Nephron (organoid): ENCODE results near the gene IL3.

Experiments used
- H3K27ac Mint-ChIP-seq, 3 experiments: 2 replicates each; pipeline ENCODE4 v1.8.0; 2020; ENCODE audit warnings: mixed read lengths in 3 of 3, mild to moderate bottlenecking in 2 of 3, moderate library complexity in 1 of 3
- H3K27me3 Mint-ChIP-seq: 2 replicates; pipeline ENCODE4 v1.8.0; 2021; ENCODE audit warnings: low read depth, mild to moderate bottlenecking, moderate library complexity, mixed read lengths
- H3K36me3 Mint-ChIP-seq: 2 replicates; pipeline ENCODE4 v1.8.0; 2020; ENCODE audit warnings: low read depth, mixed read lengths
- H3K4me1 Mint-ChIP-seq: 2 replicates; pipeline ENCODE4 v1.8.0; 2020; ENCODE audit warnings: mixed read lengths
- H3K4me3 Mint-ChIP-seq, 3 experiments: 2 replicates each; pipeline ENCODE4 v1.8.0; 2020; ENCODE audit warnings: mild to moderate bottlenecking in 3 of 3, mixed read lengths in 3 of 3, moderate library complexity in 2 of 3
- H3K9me3 Mint-ChIP-seq: 2 replicates; pipeline ENCODE4 v1.8.0; 2020; ENCODE audit warnings: mixed read lengths
- TF ChIP-seq, protein P1 (sequence below), 3 experiments: fragments of 200-600 bp; sonication (generic); IDR thresholded peaks; one replicate each; pipeline ENCODE4 v1.5.0; 2021; ENCODE audit warnings: antibody characterized with exemption in 3 of 3; ENCODE audit not compliant: unreplicated experiment in 3 of 3

IL3 gene

DNA sequence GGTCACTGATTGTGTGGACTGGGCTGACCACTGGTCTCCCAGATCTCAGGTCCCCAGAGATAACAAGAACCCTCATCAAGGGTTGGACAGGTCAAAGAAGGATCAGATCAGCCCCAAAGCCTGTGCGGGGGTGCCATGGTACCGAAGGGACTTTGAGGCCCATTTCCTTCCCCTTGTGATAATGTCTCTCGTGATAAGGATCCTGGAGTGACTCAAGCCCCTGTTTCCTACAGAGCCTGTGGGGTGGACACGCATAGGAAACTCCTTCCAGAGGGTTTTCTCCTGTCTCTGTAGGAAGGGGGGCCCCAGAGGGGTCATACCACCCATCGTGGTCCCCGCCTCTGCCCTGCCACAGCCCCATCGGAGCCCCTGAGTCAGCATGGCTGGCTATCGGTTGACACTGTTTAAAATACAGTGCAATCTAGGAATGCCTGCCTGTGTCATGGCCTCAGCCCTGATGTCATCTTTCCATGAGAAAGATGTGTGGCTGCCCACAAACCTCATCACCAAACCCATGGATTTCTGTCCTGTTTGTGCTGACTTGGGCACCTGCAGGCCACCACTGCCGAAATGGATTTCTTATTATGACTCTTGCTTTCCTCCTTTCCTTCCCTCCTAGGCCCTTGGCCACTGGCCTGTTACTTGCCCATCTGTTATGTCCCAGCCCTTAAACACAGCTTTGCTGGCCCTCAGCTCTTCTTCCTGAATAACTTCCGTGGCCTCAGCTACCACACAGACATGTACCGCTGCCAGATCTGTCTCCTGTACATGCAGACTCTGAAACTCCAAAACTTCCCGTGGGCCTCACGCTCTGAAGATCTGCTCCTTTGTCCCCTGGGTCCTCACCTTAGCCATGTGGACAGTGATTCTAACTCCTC lies 10.2 kb downstream of the IL3 start:
- H3K4me3 Mint-ChIP-seq = no peak overlapping the region
- peaks cover 7% of the 10 kb centered on the region for H3K27me3 Mint-ChIP-seq
- no peaks in the 10 kb centered on the region for H3K9me3 Mint-ChIP-seq
- H3K4me1 Mint-ChIP-seq = no peaks in the 10 kb centered on the region
- no peaks in the 10 kb centered on the region for H3K36me3 Mint-ChIP-seq
- TF ChIP-seq, protein P1, sequence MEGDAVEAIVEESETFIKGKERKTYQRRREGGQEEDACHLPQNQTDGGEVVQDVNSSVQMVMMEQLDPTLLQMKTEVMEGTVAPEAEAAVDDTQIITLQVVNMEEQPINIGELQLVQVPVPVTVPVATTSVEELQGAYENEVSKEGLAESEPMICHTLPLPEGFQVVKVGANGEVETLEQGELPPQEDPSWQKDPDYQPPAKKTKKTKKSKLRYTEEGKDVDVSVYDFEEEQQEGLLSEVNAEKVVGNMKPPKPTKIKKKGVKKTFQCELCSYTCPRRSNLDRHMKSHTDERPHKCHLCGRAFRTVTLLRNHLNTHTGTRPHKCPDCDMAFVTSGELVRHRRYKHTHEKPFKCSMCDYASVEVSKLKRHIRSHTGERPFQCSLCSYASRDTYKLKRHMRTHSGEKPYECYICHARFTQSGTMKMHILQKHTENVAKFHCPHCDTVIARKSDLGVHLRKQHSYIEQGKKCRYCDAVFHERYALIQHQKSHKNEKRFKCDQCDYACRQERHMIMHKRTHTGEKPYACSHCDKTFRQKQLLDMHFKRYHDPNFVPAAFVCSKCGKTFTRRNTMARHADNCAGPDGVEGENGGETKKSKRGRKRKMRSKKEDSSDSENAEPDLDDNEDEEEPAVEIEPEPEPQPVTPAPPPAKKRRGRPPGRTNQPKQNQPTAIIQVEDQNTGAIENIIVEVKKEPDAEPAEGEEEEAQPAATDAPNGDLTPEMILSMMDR (IDR thresholded peaks at IDR 0.05; ENCODE audit: unreplicated experiment in 3 of 3) = no peak
- no peak overlapping the region for H3K27ac Mint-ChIP-seq

DNA sequence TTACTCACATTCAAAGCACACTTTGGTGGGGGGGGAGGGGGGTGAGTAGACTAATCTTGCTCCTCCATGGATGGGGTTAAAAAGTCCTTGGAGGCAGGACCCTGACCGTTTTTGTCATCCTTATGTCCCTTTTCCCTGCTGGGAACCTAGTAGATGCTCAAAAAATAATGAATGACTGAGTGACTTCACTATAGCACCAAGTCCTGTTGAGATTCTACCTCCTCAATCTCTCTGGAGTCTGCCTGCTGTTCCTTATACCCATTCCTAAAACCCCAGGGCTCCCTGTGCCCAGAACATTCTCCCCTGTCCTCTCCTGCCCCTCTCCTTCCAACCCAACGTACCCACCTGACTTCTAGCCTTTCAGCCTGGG lies 10.9 kb downstream of the IL3 start:
- TF ChIP-seq, protein P1 (IDR thresholded peaks at IDR 0.05; ENCODE audit: unreplicated experiment in 3 of 3) = no peak
- H3K27me3 Mint-ChIP-seq = peaks cover 4% of the 10 kb centered on the region
- no peaks in the 10 kb centered on the region for H3K9me3 Mint-ChIP-seq
- no peaks in the 10 kb centered on the region for H3K36me3 Mint-ChIP-seq
- no peak overlapping the region for H3K4me3 Mint-ChIP-seq
- H3K27ac Mint-ChIP-seq = no peak overlapping the region
- no peaks in the 10 kb centered on the region for H3K4me1 Mint-ChIP-seq

DNA sequence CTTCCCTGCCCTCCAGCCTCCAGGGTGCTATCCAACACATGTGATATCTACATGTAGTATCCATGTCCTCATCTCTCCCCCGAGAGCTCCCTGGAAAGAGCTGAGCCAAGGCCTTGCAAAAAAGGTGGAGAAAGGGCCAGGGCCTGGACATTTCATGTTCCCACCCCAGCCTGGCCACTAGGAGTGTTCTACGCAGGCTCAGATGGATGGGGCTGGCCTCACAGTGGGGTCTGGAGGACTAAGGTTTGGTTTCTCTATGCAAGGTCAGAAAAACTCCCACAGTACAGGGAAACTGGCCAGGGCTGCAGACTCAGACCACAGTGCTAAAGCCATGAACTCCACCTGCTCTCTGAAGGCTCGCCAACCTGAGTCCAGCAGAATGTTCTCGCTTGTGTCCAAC lies 11.6 kb downstream of the IL3 start:
- Mint-ChIP-seq H3K9me3 (no peaks in the 10 kb centered on the region), H3K4me1 (no peaks in the 10 kb centered on the region), H3K27me3 (peaks cover 4% of the 10 kb centered on the region), H3K27ac (no peak overlapping the region), H3K36me3 (no peaks in the 10 kb centered on the region), H3K4me3 (no peak overlapping the region)
- TF ChIP-seq, protein P1 (IDR thresholded peaks at IDR 0.05; ENCODE audit: unreplicated experiment in 3 of 3) = no peak

DNA sequence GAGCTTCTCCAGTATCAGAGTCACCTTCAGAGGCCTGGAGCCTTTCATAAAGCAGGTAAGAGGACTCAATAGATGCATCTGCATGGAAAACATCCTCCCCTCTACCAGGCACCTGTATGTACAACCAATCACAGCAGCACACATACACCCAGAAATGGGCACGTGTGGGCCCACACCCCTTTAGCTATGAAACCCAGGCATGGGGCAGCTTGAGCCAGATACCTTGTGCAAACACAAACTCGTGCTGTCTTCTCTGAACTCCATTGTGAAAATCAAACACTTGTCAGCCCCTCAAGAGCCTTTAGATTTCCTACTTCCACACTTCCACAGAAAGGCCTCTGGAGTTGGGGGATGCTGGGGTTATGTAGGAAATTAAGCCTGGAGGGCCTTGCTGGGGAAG lies 12.1 kb downstream of the IL3 start:
- H3K27me3 Mint-ChIP-seq = peaks cover 4% of the 10 kb centered on the region
- H3K4me3 Mint-ChIP-seq = no peak overlapping the region
- TF ChIP-seq, protein P1 (IDR thresholded peaks at IDR 0.05; ENCODE audit: unreplicated experiment in 3 of 3) = no peak
- H3K36me3 Mint-ChIP-seq = no peaks in the 10 kb centered on the region
- no peaks in the 10 kb centered on the region for H3K4me1 Mint-ChIP-seq
- H3K27ac Mint-ChIP-seq = no peak overlapping the region
- H3K9me3 Mint-ChIP-seq = no peaks in the 10 kb centered on the region

DNA sequence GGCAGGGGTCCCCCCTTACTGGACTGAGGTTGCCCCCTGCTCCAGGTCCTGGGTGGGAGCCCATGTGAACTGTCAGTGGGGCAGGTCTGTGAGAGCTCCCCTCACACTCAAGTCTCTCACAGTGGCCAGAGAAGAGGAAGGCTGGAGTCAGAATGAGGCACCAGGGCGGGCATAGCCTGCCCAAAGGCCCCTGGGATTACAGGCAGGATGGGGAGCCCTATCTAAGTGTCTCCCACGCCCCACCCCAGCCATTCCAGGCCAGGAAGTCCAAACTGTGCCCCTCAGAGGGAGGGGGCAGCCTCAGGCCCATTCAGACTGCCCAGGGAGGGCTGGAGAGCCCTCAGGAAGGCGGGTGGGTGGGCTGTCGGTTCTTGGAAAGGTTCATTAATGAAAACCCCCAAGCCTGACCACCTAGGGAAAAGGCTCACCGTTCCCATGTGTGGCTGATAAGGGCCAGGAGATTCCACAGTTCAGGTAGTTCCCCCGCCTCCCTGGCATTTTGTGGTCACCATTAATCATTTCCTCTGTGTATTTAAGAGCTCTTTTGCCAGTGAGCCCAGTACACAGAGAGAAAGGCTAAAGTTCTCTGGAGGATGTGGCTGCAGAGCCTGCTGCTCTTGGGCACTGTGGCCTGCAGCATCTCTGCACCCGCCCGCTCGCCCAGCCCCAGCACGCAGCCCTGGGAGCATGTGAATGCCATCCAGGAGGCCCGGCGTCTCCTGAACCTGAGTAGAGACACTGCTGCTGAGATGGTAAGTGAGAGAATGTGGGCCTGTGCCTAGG lies 13.0 kb downstream of the IL3 start, which contains the start of gene CSF2:
Gene CSF2 (plus strand): TSS at position 559 of the 783 bp plus-strand sequence. CDS start 35 bp downstream, at position 594.
- H3K27me3 Mint-ChIP-seq = peaks cover 4% of the 10 kb centered on the region
- H3K4me3 Mint-ChIP-seq = no peak within 1 kb of the TSS
- no peak within 1 kb of the TSS for H3K27ac Mint-ChIP-seq
- H3K9me3 Mint-ChIP-seq = no peaks in the 10 kb centered on the region
- H3K4me1 Mint-ChIP-seq = no peaks in the 10 kb centered on the region
- no peaks in the 10 kb centered on the region for H3K36me3 Mint-ChIP-seq
- TF ChIP-seq, protein P1 (IDR thresholded peaks at IDR 0.05; ENCODE audit: unreplicated experiment in 3 of 3) = no peak
